CD4-positive, alpha-beta memory T cell (primary cell): Measurements from ENCODE around the gene ACAD11. TPM values are rescaled to one million over a fixed set of nuclear protein-coding genes. Genes with fewer than 3 reads are reported as not detected.
A peak's percentile ranks its signal among the peaks of the same experiment; 100 is the strongest.

Experiments used
- CTCF ChIA-PET: fragments of 350-600 bp; sonication (Branson Sonifier 250); formaldehyde crosslinking; loops from one replicate; lab custom pipeline; 2021; ENCODE audit warnings: inconsistent platforms; ENCODE audit not compliant: partially characterized antibody; lab: Charles Lee
- POLR2A ChIA-PET: fragments of 350-600 bp; sonication (Branson Sonifier 250); formaldehyde crosslinking; loops from one replicate; lab custom pipeline; 2021; ENCODE audit not compliant: partially characterized antibody; lab: Charles Lee
- DNase-seq, 5 donors: peaks; one replicate each; pipeline versions ENCODE4 v3.0.0 to v3.0.0-alpha.2; 2020 to 2022; ENCODE audit warnings: mixed read lengths in 1 of 5
- H3K27ac ChIP-seq: one replicate; pipeline ENCODE4 v1.7.0; 2013; ENCODE audit warnings: low read depth, low read length
- H3K27me3 ChIP-seq: 2 replicates; pipeline ENCODE4 v1.7.0; 2013; ENCODE audit warnings: mild to moderate bottlenecking, low read length, moderate library complexity; ENCODE audit not compliant: insufficient read depth
- H3K36me3 ChIP-seq: 2 replicates; pipeline ENCODE4 v1.7.0; 2013; ENCODE audit warnings: mild to moderate bottlenecking, low read length, moderate library complexity; ENCODE audit not compliant: insufficient read depth
- H3K4me1 ChIP-seq: 2 replicates; pipeline ENCODE4 v1.7.0; 2013; ENCODE audit warnings: mild to moderate bottlenecking, low read length, moderate library complexity; ENCODE audit not compliant: insufficient read depth
- H3K4me3 ChIP-seq, 2 donors: one replicate each; pipeline ENCODE4 v1.7.0; 2013; ENCODE audit warnings: low read length in 2 of 2, mild to moderate bottlenecking in 1 of 2
- H3K9me3 ChIP-seq, 2 donors: one replicate each; pipeline ENCODE4 v1.7.0; 2013; ENCODE audit warnings: low read length in 2 of 2, control low read depth in 1 of 2; ENCODE audit not compliant: control insufficient read depth in 1 of 2
- H3K27ac Mint-ChIP-seq, 7 donors: one replicate each; pipeline ENCODE4 v1.8.0; 2020 to 2021; ENCODE audit warnings: mixed read lengths in 7 of 7, mild to moderate bottlenecking in 6 of 7, inconsistent platforms in 3 of 7, moderate library complexity in 3 of 7
- H3K27me3 Mint-ChIP-seq, 2 donors: one replicate each; pipeline ENCODE4 v1.8.0; 2020 to 2021; ENCODE audit warnings: mixed read lengths in 2 of 2
- H3K36me3 Mint-ChIP-seq, 2 donors: one replicate each; pipeline ENCODE4 v1.8.0; 2020 to 2021; ENCODE audit warnings: mixed read lengths in 2 of 2, inconsistent platforms in 1 of 2, mild to moderate bottlenecking in 1 of 2
- H3K4me1 Mint-ChIP-seq, 4 donors: one replicate each; pipeline ENCODE4 v1.8.0; 2020 to 2021; ENCODE audit warnings: mixed read lengths in 4 of 4, mild to moderate bottlenecking in 1 of 4
- H3K4me3 Mint-ChIP-seq, 8 donors: one replicate each; pipeline ENCODE4 v1.8.0; 2020 to 2021; ENCODE audit warnings: mixed read lengths in 8 of 8, mild to moderate bottlenecking in 7 of 8, moderate library complexity in 6 of 8, inconsistent platforms in 3 of 8
- H3K9me3 Mint-ChIP-seq, 8 donors: one replicate each; pipeline ENCODE4 v1.8.0; 2020 to 2021; ENCODE audit warnings: mixed read lengths in 8 of 8, mild to moderate bottlenecking in 5 of 8, inconsistent platforms in 3 of 8, moderate library complexity in 1 of 8
- intact Hi-C: fragments of 100-400 bp; cut with micrococcal nuclease; formaldehyde crosslinking; loops from one replicate; pipeline ENCODE4 v1.15.1; 2023
- polyA plus RNA-seq, 2 donors: library from polyadenylated mRNA; unstranded; fragments of 300-500 nt; fragmentation: Illumina TruSeq; gene quantifications; one replicate each; pipeline ENCODE4 v1.2.3, GENCODE V29; 2021
- total RNA-seq, 2 experiments: library from RNA; stranded (reverse); gene quantifications; one replicate each; pipeline ENCODE4 v1.2.3, GENCODE V29; 2021

ACAD11 gene
- total and polyA plus RNA-seq, 4 experiments from 2014 or later: 1.7 to 26.9 (median 13.1) TPM

DNA sequence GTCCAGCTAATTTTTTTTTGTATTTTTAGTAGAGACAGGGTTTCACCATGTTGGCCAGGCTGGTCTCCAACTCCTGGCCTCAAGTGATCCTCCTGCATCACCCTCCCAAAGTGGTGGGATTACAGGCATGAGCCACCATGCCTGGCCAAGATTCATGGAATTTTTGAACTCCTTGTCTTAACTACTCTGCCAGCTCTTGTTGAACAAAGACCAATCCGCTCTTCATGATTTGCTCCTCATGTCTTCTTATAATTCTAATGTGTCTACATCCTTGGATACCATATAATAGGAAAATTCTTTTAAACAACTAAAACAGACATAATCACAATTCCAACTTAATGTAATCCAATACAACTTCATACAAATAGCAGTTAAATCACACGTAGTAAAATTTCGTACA is 21.8 kb upstream of the ACAD11 start:
- Histone ChIP-seq H3K36me3 (peaks cover 34% of the 10 kb centered on the region), H3K4me1 (no peaks in the 10 kb centered on the region), H3K4me3 (no peak overlapping the region), H3K27ac (no peak overlapping the region), H3K9me3 (no peaks in the 10 kb centered on the region), H3K27me3 (no peaks in the 10 kb centered on the region)
- intact Hi-C loops: no loop called here
- no peaks in the 10 kb centered on the region for H3K4me1 Mint-ChIP-seq
- ChIA-PET CTCF (interaction anchor here (1.3 to 1.9 kb wide), 3 partner anchors 32 to 330 kb away, joined by 3 to 5 read pairs (median 4); no protein-coding TSS in a partner anchor), POLR2A (no interaction called here)
- H3K4me3 Mint-ChIP-seq: no peak overlapping the region
- no peaks in the 10 kb centered on the region for H3K9me3 Mint-ChIP-seq
- no peak for DNase-seq
- H3K27me3 Mint-ChIP-seq: no peaks in the 10 kb centered on the region
- no peak overlapping the region for H3K27ac Mint-ChIP-seq
- peaks cover 20 to 67% of the 10 kb centered on the region in 2 donors for H3K36me3 Mint-ChIP-seq

DNA sequence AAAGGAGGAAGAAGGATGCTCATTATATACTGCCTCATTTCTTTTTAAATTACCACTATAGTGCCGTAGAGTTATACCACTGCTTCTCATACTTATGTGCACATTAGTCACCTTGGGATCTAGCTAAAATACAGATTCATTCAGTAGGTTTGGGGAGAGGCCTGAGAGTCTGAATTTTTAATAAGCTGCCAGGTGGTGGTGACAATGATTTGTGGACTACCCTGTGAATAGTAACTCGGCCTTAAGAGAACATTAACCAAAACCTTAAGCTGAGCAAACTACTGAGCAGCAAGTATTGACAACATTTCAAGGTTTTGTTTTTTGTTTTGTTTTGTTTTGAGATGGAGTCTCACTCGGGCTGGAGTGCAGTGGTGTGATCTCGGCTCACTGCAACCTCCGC is 20.3 kb upstream of the ACAD11 start:
- Histone ChIP-seq H3K36me3 (peaks cover 30% of the 10 kb centered on the region), H3K27me3 (no peaks in the 10 kb centered on the region), H3K9me3 (no peaks in the 10 kb centered on the region), H3K27ac (no peak overlapping the region), H3K4me1 (no peaks in the 10 kb centered on the region), H3K4me3 (no peak overlapping the region)
- CTCF ChIA-PET: interaction anchor here (1.5 kb wide), 1 partner anchor 144 kb away, joined by 4 read pairs; no protein-coding TSS in a partner anchor
- Mint-ChIP-seq H3K27me3 (no peaks in the 10 kb centered on the region), H3K4me1 (no peaks in the 10 kb centered on the region), H3K4me3 (no peak overlapping the region), H3K27ac (peak overlapping the region in 1 of 7 donors; percentile 1), H3K9me3 (no peaks in the 10 kb centered on the region), H3K36me3 (peaks cover 23 to 67% of the 10 kb centered on the region in 2 donors)
- DNase-seq: no peak
- intact Hi-C loops: no loop called here
- POLR2A ChIA-PET: no interaction called here

DNA sequence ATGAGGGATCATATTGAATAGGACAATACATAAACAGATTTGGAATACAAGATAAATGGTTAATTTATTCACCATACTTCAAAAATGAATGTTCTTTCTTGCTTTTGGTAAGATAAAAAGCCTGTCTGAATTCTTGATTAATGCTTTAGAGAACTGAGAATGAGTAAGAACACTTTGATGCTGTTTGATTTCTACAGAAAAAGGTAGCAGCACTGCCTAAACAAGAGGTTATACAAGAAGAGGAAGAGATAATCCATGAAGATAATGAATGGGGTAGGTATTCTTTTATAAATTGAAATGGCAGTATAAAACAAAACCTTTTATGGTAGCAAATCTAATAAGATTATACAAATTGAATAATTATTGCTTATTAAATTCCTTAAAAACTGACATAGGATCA is 15.8 kb upstream of the ACAD11 start:
- H3K36me3 ChIP-seq: peaks cover 24% of the 10 kb centered on the region
- H3K27me3 ChIP-seq: no peaks in the 10 kb centered on the region
- ChIA-PET CTCF (interaction anchor here (1.6 kb wide), 1 partner anchor 33 kb away, joined by 4 read pairs; no protein-coding TSS in a partner anchor), POLR2A (no interaction called here)
- intact Hi-C loops: no loop called here
- H3K36me3 Mint-ChIP-seq: peaks cover 15 to 60% of the 10 kb centered on the region in 2 donors
- no peaks in the 10 kb centered on the region for H3K9me3 ChIP-seq
- H3K4me3 Mint-ChIP-seq: no peak overlapping the region
- H3K4me1 ChIP-seq: no peaks in the 10 kb centered on the region
- no peaks in the 10 kb centered on the region for H3K4me1 Mint-ChIP-seq
- H3K4me3 ChIP-seq: no peak overlapping the region
- H3K27me3 Mint-ChIP-seq: no peaks in the 10 kb centered on the region
- DNase-seq: no peak
- H3K27ac ChIP-seq: no peak overlapping the region
- H3K9me3 Mint-ChIP-seq: no peaks in the 10 kb centered on the region
- H3K27ac Mint-ChIP-seq: peak overlapping the region in 1 of 7 donors; percentile 69

DNA sequence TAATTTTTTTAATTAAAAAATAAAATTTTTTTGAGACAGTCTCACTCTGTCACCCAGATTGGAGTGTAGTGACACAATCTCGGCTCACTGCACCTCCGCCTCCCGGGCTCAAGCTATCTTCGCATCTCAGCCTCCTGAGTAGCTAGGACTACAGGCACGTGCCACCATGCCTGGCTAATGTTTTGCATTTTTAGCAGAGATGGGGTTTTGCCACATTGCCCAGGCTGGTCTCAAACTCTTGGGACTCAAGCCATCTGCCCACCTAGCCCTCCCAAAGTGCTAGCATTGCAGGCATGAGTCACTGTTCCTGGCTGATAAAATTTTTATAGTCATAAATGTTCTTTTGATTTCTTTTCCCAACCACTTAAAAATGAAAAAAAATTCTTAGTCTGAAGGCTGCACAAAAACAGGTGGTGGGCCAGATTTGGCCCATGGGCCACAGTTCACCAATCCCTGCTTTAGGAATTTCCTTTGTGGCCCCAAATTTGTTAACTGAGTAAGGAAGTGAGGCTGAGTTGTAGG is 9.7 kb upstream of the ACAD11 start:
- Histone ChIP-seq H3K4me1 (no peaks in the 10 kb centered on the region), H3K9me3 (no peaks in the 10 kb centered on the region), H3K36me3 (peaks cover 12% of the 10 kb centered on the region), H3K4me3 (no peak overlapping the region), H3K27ac (no peak overlapping the region), H3K27me3 (no peaks in the 10 kb centered on the region)
- H3K27me3 Mint-ChIP-seq: no peaks in the 10 kb centered on the region
- H3K4me3 Mint-ChIP-seq: no peak overlapping the region
- H3K9me3 Mint-ChIP-seq: no peaks in the 10 kb centered on the region
- ChIA-PET POLR2A (no interaction called here), CTCF (no interaction called here)
- no peak for DNase-seq
- intact Hi-C loops: loop anchor here (10.0 kb wide), 2 partner anchors 1645 to 1815 kb away; partner anchors contain the start of genes ANAPC13, ASTE1, CEP63 and NEK11
- peaks cover 11 to 33% of the 10 kb centered on the region in 2 donors for H3K36me3 Mint-ChIP-seq
- peaks cover 15 to 21% (median 17%) of the 10 kb centered on the region in 4 donors for H3K4me1 Mint-ChIP-seq
- H3K27ac Mint-ChIP-seq: no peak overlapping the region

DNA sequence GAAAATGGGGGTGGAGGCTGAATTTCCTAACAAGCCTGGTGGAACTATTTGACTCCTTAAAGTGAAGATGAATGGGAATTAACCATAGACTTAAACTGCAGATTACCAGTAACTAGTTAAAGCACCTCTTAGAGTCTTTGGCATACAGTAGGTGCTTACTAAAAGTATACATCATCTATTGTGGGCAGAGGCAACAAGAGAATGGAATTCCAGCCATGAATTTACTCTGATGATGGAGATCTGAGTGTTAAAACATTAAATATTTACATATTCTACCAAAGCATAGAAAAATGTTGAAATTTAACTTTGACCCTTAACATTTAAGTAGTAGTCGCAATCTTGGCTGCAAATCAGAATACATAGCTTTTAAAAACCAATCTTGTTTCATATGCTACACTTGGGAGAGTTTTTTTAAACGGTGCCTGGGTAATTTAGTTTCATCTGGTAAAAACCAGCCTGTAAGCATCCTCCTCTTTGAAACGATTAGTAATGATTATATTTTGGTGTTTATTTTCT is 5.7 kb upstream of the ACAD11 start:
- no peak for DNase-seq
- Mint-ChIP-seq H3K27ac (peak overlapping the region in 1 of 7 donors; percentile 43), H3K27me3 (no peaks in the 10 kb centered on the region), H3K36me3 (peaks cover 7 to 20% of the 10 kb centered on the region in 2 donors), H3K9me3 (no peaks in the 10 kb centered on the region), H3K4me3 (no peak overlapping the region), H3K4me1 (peaks cover 32 to 47% (median 40%) of the 10 kb centered on the region in 4 donors)
- H3K4me3 ChIP-seq: no peak overlapping the region
- no peaks in the 10 kb centered on the region for H3K36me3 ChIP-seq
- ChIA-PET POLR2A (no interaction called here), CTCF (no interaction called here)
- intact Hi-C loops: loop anchor here (10.0 kb wide), 2 partner anchors 1640 to 1820 kb away; partner anchors contain the start of genes ANAPC13, ASTE1, CEP63 and NEK11
- H3K27ac ChIP-seq: no peak overlapping the region
- peaks cover 29% of the 10 kb centered on the region for H3K4me1 ChIP-seq
- H3K27me3 ChIP-seq: no peaks in the 10 kb centered on the region
- no peaks in the 10 kb centered on the region for H3K9me3 ChIP-seq

DNA sequence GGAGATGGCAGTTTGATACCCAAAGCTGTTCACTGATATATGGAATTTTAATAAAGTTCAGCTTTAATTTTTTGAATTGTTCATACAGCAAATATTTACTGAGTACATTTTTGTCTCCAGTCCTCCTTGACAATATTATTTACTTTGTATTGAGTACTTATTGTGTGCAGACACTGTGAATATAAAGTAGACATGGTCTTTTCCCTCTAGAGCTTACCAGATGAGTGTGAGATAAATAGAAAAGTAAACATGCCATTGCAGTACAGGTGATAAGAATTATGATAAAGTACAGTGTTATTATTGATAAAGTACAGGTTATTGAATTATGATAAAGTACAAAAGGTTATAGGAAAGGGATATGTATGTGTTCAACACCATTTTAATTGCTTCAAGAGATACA is 2.6 kb upstream of the ACAD11 start:
- intact Hi-C loops: loop anchor here (10.0 kb wide), 2 partner anchors 1637 to 1823 kb away; partner anchors contain the start of genes ANAPC13, ASTE1, CEP63 and NEK11
- H3K27ac ChIP-seq: no peak overlapping the region
- peak overlapping the region in 3 of 7 donors; percentile 46 to 74 (median 62) for H3K27ac Mint-ChIP-seq
- no peaks in the 10 kb centered on the region for H3K9me3 Mint-ChIP-seq
- H3K27me3 ChIP-seq: no peaks in the 10 kb centered on the region
- ChIA-PET POLR2A (no interaction called here), CTCF (no interaction called here)
- H3K36me3 Mint-ChIP-seq: peaks cover 0 to 20% of the 10 kb centered on the region in 2 donors
- no peaks in the 10 kb centered on the region for H3K9me3 ChIP-seq
- peaks cover 38 to 65% (median 50%) of the 10 kb centered on the region in 4 donors for H3K4me1 Mint-ChIP-seq
- no peaks in the 10 kb centered on the region for H3K27me3 Mint-ChIP-seq
- H3K36me3 ChIP-seq: no peaks in the 10 kb centered on the region
- DNase-seq: no peak
- H3K4me3 Mint-ChIP-seq: peak overlapping the region in 5 of 8 donors; percentile 13 to 99 (median 38)
- H3K4me1 ChIP-seq: peaks cover 47% of the 10 kb centered on the region
- H3K4me3 ChIP-seq: no peak overlapping the region

DNA sequence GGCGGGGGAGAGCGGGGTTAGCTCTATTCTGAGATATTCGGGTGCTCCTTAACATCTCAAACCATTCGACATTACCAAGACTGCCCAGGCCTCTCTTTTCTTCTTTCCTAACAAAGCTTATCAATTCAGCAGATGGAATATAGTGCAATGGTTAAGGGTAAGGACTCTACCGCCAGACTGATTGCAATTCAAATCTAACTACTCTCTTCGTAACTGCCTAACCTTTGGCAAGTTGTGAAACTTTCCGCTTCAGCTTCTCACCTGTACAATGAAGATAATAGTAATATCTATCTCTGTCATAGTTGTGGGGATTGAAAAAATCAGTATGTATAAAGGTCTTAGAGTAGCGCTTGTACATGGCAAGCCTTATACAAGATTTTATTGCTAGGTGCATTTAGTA is 1.5 kb upstream of the ACAD11 start:
- Histone ChIP-seq H3K27me3 (no peaks in the 10 kb centered on the region), H3K9me3 (no peaks in the 10 kb centered on the region), H3K4me1 (peaks cover 51% of the 10 kb centered on the region), H3K4me3 (peak overlapping the region; percentile 78 to 99), H3K27ac (peak overlapping the region; percentile 83), H3K36me3 (no peaks in the 10 kb centered on the region)
- Mint-ChIP-seq H3K36me3 (peaks cover 0 to 16% of the 10 kb centered on the region in 2 donors), H3K27me3 (no peaks in the 10 kb centered on the region), H3K4me1 (peaks cover 38 to 69% (median 49%) of the 10 kb centered on the region in 4 donors), H3K9me3 (no peaks in the 10 kb centered on the region), H3K27ac (peak overlapping the region; percentile 95 to 98 (median 97)), H3K4me3 (peak overlapping the region; percentile 96 to 99 (median 98))
- POLR2A ChIA-PET: interaction anchor here (1.0 to 2.0 kb wide), 6 partner anchors 22 to 913 kb away, joined by 3 to 7 read pairs (median 3); partner anchors contain the start of genes CDV3 and DNAJC13
- peak in 1 of 5 donors; percentile 13 for DNase-seq
- intact Hi-C loops: loop anchor here (2.0 to 10.0 kb wide), 3 partner anchors 62 to 1824 kb away; partner anchors contain the start of genes ANAPC13, ASTE1, CEP63 and NEK11
- CTCF ChIA-PET: interaction anchor here (1.0 to 2.8 kb wide), 3 partner anchors 21 to 26 kb away, joined by 3 to 7 read pairs (median 3); no protein-coding TSS in a partner anchor
